ENCODE measurements around the gene LRRC74B.
"Not testable (repeated sequence)": the region's sequence is repeated elsewhere in the genome, so short reads cannot be mapped to it uniquely, and the experiment has no call there.

The LRRC74B gene

GRCh38 chr22:21009208-21009607 lies 36.5 kb upstream of the LRRC74B start:
- H3K27me3 Mint-ChIP-seq; H3K9me3 Mint-ChIP-seq; H3K27ac Mint-ChIP-seq; H3K36me3 Mint-ChIP-seq; DNase-seq; H3K4me3 Mint-ChIP-seq; ATAC-seq (replicated peaks); H3K4me1 Mint-ChIP-seq: not testable (repeated sequence)

DNA sequence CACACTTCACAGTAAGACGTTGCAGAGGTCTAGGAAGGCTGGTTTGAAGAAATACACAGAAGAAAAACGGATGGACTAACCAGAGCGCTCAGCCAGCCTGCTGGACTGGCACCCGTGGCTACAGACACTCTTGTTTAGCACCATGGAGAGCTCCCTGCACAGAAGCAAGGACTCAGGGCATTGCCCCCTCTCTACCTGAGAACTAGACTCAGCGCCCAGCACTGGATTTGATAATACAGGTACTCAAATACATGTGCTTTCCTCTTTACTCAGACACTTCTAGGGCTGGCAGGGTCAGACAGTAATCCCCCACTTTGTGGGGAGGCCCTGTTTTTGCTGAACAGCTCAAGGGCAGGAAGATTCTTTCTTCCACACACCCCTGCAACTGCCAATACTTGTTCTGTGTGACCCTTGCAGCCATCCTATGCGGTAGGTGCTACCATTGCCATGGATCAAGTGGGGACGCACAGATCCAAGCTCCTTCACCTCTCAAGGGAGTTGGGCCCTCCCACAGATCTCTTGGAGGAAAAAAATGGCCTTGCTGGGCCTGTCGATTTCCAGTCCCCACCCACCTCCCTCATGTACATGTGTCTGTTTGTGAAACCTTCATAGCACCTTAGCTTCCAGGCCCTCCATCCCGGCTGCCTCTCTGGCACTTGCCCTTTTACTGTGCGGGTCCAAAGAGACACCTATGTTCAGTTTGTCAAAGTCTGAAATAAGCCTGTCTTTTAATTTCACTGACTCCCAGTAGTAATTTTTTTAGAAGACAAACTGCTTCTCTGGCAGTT lies 35.9 kb upstream of the LRRC74B start:
- Mint-ChIP-seq H3K27me3 (no peaks in the 10 kb centered on the region), H3K9me3 (no peaks in the 10 kb centered on the region), H3K27ac (no peak overlapping the region), H3K4me1 (peaks cover 10 to 11% of the 10 kb centered on the region in 2 donors), H3K36me3 (no peaks in the 10 kb centered on the region), H3K4me3 (no peak overlapping the region)
- ATAC-seq (replicated peaks) (no peak), DNase-seq (no peak)

- H3K36me3 Mint-ChIP-seq = no peaks in the 10 kb centered on the region
- H3K27ac Mint-ChIP-seq = peak overlapping the region; percentile 57
- no peaks in the 10 kb centered on the region for H3K9me3 Mint-ChIP-seq
- peaks cover 15 to 19% of the 10 kb centered on the region in 2 donors for H3K4me1 Mint-ChIP-seq
- DNase-seq = no peak
- no peak overlapping the region for H3K4me3 Mint-ChIP-seq
- ATAC-seq (replicated peaks) = no peak
- no peaks in the 10 kb centered on the region for H3K27me3 Mint-ChIP-seq
Observed at GRCh38 chr22:21010426-21011113, 35.2 kb upstream of the LRRC74B start.

DNA sequence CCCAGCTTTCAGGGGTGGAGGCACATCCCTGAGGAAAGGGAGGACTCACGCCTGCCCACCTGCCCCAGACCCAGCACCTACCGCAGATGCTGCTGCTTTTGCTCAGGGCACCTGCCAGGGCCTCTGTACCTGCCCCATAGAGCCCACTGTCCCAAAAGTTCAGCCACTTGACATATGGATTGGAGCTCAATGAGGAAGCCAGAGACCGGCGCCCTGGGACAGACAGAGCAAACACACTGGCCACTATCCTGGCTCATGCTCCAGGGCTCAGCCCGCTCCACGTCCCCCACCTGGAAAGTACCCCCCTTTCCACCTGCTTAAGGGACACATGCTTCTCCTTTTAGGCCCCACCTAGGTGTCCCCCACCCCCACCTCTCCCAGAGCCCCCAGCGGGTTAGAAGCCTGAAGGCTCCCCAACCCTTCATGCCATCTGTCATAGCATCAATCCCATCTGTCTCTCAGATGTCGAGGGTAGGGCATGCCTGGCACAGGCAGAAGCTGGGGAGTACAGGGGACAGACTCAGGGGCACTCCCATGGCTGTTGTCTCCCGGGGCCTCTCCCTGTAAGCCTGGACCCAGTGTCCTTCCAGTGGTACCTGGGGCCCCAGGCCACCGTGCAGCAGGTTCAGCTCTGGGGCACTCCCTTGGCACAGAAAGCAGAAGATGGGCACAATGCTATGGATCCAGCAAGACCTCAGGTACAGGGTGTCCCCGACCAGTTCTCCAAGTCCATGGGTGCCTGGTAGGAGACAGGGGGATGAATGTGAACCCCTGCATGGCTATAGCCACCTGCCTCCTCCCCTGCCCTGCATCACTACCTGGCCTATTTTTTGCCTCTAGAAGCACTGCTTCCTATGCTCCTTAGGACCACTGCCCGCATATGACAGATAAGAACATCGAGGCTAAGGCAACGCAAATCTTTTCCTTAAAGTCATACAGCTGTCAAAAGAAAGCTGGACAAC lies 33.0 kb upstream of the LRRC74B start:
- Mint-ChIP-seq H3K9me3 (no peaks in the 10 kb centered on the region), H3K27me3 (peaks cover 0 to 10% of the 10 kb centered on the region in 2 donors), H3K4me1 (peaks cover 20 to 25% of the 10 kb centered on the region in 2 donors), H3K36me3 (no peaks in the 10 kb centered on the region), H3K4me3 (no peak overlapping the region), H3K27ac (no peak overlapping the region)
- DNase-seq (no peak), ATAC-seq (replicated peaks) (no peak)

DNA sequence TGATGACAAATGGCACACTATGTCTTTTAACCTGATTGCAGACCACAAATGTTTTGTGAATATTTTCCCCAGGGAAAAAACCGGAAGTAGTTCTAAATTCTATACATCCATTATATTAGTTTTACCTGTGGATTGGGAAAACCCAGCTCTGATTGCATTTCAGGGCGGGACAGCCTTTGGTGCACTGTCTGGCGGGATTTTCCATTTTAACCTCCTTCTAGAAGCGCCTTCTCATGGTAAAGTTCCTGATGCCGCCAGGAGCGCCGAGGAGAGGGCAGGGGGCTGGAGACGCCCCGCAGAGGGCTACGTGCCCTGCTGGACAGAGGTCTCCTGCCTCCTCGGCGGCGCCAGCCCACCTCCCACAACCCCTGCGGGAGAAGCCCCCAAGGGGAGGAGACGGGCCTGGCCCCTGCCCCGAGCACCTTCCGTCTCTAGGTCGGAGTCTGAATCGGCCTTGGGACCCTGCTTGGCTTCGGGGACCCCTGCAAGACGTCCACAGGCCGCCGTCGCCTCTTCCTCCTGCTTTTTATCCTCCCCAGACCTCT lies 32.0 kb upstream of the LRRC74B start:
- peak overlapping the region; percentile 87 for H3K27ac Mint-ChIP-seq
- H3K27me3 Mint-ChIP-seq = peaks cover 4 to 15% of the 10 kb centered on the region in 2 donors
- ATAC-seq (replicated peaks) (peak in 1 of 2 donors; percentile 18), DNase-seq (no peak)
- peaks cover 20 to 25% of the 10 kb centered on the region in 2 donors for H3K4me1 Mint-ChIP-seq
- peak overlapping the region; percentile 85 to 90 for H3K4me3 Mint-ChIP-seq
- no peaks in the 10 kb centered on the region for H3K36me3 Mint-ChIP-seq
- no peaks in the 10 kb centered on the region for H3K9me3 Mint-ChIP-seq

GRCh38 chr22:21014202-21014725 lies 31.5 kb upstream of the LRRC74B start:
- H3K9me3 Mint-ChIP-seq = no peaks in the 10 kb centered on the region
- peak overlapping the region; percentile 85 to 90 for H3K4me3 Mint-ChIP-seq
- peaks cover 20 to 25% of the 10 kb centered on the region in 2 donors for H3K4me1 Mint-ChIP-seq

GRCh38 chr22:21014726-21015465 lies 30.9 kb upstream of the LRRC74B start, which contains the start of gene P2RX6:
Gene P2RX6 (plus strand): TSS chr22:21015165. CDS start chr22:21015175, 10 bp downstream.
- DNase-seq = no peak
- Mint-ChIP-seq H3K36me3 (no peaks in the 10 kb centered on the region), H3K4me3 (peak within 1 kb of the TSS; percentile 85 to 90)

More at GRCh38 chr22:21014202-21014725, 31.5 kb upstream of the LRRC74B start:
- Mint-ChIP-seq H3K27me3 (peaks cover 4 to 15% of the 10 kb centered on the region in 2 donors), H3K36me3 (no peaks in the 10 kb centered on the region), H3K27ac (peak overlapping the region; percentile 87)
- ATAC-seq (replicated peaks) (peak; percentile 95 to 96), DNase-seq (peak; percentile 86)

GRCh38 chr22:21015466-21016006 lies 30.2 kb upstream of the LRRC74B start:
- Mint-ChIP-seq H3K36me3 (no peaks in the 10 kb centered on the region), H3K27ac (no peak overlapping the region), H3K4me3 (peak overlapping the region in 1 of 2 donors; percentile 85), H3K4me1 (peaks cover 20 to 25% of the 10 kb centered on the region in 2 donors), H3K9me3 (no peaks in the 10 kb centered on the region), H3K27me3 (peaks cover 4 to 21% of the 10 kb centered on the region in 2 donors)
- no peak for ATAC-seq (replicated peaks)
- DNase-seq = no peak

More at GRCh38 chr22:21014726-21015465, 30.9 kb upstream of the LRRC74B start, which contains the start of gene P2RX6:
- peak within 1 kb of the TSS; percentile 87 for H3K27ac Mint-ChIP-seq
- peaks cover 20 to 25% of the 10 kb centered on the region in 2 donors for H3K4me1 Mint-ChIP-seq
- H3K9me3 Mint-ChIP-seq = no peaks in the 10 kb centered on the region
- H3K27me3 Mint-ChIP-seq = peaks cover 4 to 15% of the 10 kb centered on the region in 2 donors
- peak in 1 of 2 donors; percentile 15 for ATAC-seq (replicated peaks)

- no peak for ATAC-seq (replicated peaks)
Observed at GRCh38 chr22:21016644-21017420, 28.9 kb upstream of the LRRC74B start.

GRCh38 chr22:21018314-21018713 lies 27.4 kb upstream of the LRRC74B start:
- Mint-ChIP-seq H3K4me1 (peaks cover 22 to 25% of the 10 kb centered on the region in 2 donors), H3K9me3 (no peaks in the 10 kb centered on the region), H3K4me3 (no peak overlapping the region), H3K36me3 (no peaks in the 10 kb centered on the region), H3K27ac (peak overlapping the region; percentile 77), H3K27me3 (peaks cover 4 to 38% of the 10 kb centered on the region in 2 donors)
- ATAC-seq (replicated peaks) (no peak), DNase-seq (no peak)

More at GRCh38 chr22:21016644-21017420, 28.9 kb upstream of the LRRC74B start:
- Mint-ChIP-seq H3K27ac (no peak overlapping the region), H3K9me3 (no peaks in the 10 kb centered on the region), H3K27me3 (peaks cover 4 to 33% of the 10 kb centered on the region in 2 donors), H3K4me3 (no peak overlapping the region), H3K4me1 (peaks cover 22 to 25% of the 10 kb centered on the region in 2 donors), H3K36me3 (no peaks in the 10 kb centered on the region)
- DNase-seq = no peak

GRCh38 chr22:21020802-21021429 lies 24.8 kb upstream of the LRRC74B start:
- DNase-seq (no peak), ATAC-seq (replicated peaks) (peak; percentile 68 to 84)
- H3K4me3 Mint-ChIP-seq = no peak overlapping the region
- H3K27ac Mint-ChIP-seq = no peak overlapping the region
- no peaks in the 10 kb centered on the region for H3K9me3 Mint-ChIP-seq
- peaks cover 10 to 43% of the 10 kb centered on the region in 2 donors for H3K27me3 Mint-ChIP-seq
- H3K36me3 Mint-ChIP-seq = no peaks in the 10 kb centered on the region
- peaks cover 11 to 13% of the 10 kb centered on the region in 2 donors for H3K4me1 Mint-ChIP-seq

DNA sequence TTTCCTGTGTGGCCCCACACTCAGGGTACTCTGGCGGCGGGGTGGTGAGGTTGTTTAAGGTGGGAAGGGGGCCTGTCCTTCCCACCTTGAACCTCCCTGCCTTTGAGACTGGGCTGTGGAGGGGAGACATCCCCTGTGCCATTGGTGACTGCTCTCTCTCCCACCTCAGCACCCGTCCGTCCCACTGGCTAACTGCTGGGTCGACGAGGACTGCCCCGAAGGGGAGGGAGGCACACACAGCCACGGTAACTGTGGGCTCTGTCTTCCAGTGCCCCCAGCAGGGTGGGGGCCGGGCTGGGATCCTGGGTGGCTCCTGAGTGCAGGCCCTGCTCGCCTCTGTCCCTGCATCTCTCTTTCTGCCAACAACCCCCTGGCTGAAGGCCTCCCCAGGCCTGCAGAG lies 23.2 kb upstream of the LRRC74B start:
- H3K9me3 Mint-ChIP-seq = no peaks in the 10 kb centered on the region
- H3K27me3 Mint-ChIP-seq = peaks cover 15 to 35% of the 10 kb centered on the region in 2 donors
- H3K27ac Mint-ChIP-seq = no peak overlapping the region
- DNase-seq (no peak), ATAC-seq (replicated peaks) (no peak)
- H3K36me3 Mint-ChIP-seq = no peaks in the 10 kb centered on the region
- H3K4me3 Mint-ChIP-seq = no peak overlapping the region
- H3K4me1 Mint-ChIP-seq = peaks cover 5 to 7% of the 10 kb centered on the region in 2 donors
